HepG2 (cell line): ENCODE results near the gene MED25. TPM values are rescaled to one million over a fixed set of nuclear protein-coding genes. Genes with fewer than 3 reads are reported as not detected.

ENCODE experiments used
- ATAC-seq: fragments of 200-7000 bp; cut with Tn5 transposase; 3 replicates; pipeline ENCODE4 v1.9.1; 2020; ENCODE audit warnings: mild to moderate bottlenecking, moderate library complexity
- BruUV-seq: library from RNA; stranded (reverse); fragments of 400-500 nt; replicated peaks from 2 replicates; lab custom pipeline; 2021; lab: Mats Ljungman, UMichigan
- CTCF ChIA-PET: fragments of 300-600 bp; formaldehyde crosslinking; extraction: SDS; loops from one replicate; lab custom pipeline; 2021; ENCODE audit warnings: low total read pairs, inconsistent platforms, low intra/inter-chr PET ratio; lab: Yijun Ruan, JAX
- POLR2A ChIA-PET: fragments of 350-600 bp; sonication (Branson Sonifier 250); formaldehyde crosslinking; loops from one replicate; lab custom pipeline; 2020; ENCODE audit warnings: antibody characterized with exemption, inconsistent platforms; lab: Yijun Ruan, JAX
- DNase-seq: peaks from one replicate; pipeline ENCODE4 v3.0.0-alpha.2; 2015; ENCODE audit warnings: low spot score
- FAIRE-seq: peaks from 3 replicates; lab custom pipeline; 2011; peaks lifted over from hg19 to GRCh38; lab: Jason Lieb, UNC
- H2AFZ ChIP-seq: one replicate; pipeline ENCODE4 v1.6.1; 2011; ENCODE audit warnings: low read length, inconsistent platforms
- H3K27ac ChIP-seq: fragments of 300-600 bp; 3 replicates; pipeline ENCODE4 v1.8.0; 2011; ENCODE audit warnings: mixed run types, mild to moderate bottlenecking, mixed read lengths, low read length, inconsistent platforms; ENCODE audit not compliant: insufficient read depth; ENCODE audit errors: extremely low read length
- H3K27me3 ChIP-seq, 2 experiments: fragments of 200-600 bp in 1 of 2; 2 replicates in 1 of 2; 3 replicates in 1 of 2; pipeline versions ENCODE4 v1.6.0 to v1.8.0; 2011; ENCODE audit warnings: low read length in 2 of 2, mild to moderate bottlenecking in 2 of 2, moderate library complexity in 2 of 2, inconsistent platforms in 1 of 2; ENCODE audit not compliant: insufficient read depth in 2 of 2, control insufficient read depth in 1 of 2
- H3K36me3 ChIP-seq, 2 experiments: fragments of 200-600 bp in 1 of 2; replicated peaks in 1 of 2; 2 replicates in 1 of 2; 3 replicates in 1 of 2; pipeline versions ENCODE4 v1.5.1 to v1.8.0; 2011; ENCODE audit warnings: low read length in 2 of 2, inconsistent platforms in 1 of 2; ENCODE audit not compliant: insufficient read depth in 2 of 2, control insufficient read depth in 1 of 2
- H3K4me1 ChIP-seq: 2 replicates; pipeline ENCODE4 v1.5.1; 2012; ENCODE audit warnings: low read length, inconsistent platforms; ENCODE audit not compliant: insufficient read depth
- H3K4me2 ChIP-seq: 2 replicates; pipeline ENCODE4 v1.6.0; 2011; ENCODE audit warnings: low read depth, low read length, inconsistent platforms
- H3K4me3 ChIP-seq, 3 experiments: fragments of 200-600 bp in 1 of 3; sonication (generic), shearing (Covaris generic) in 1 of 3; replicated peaks in 1 of 3; 2 replicates each; pipeline ENCODE4 v1.5.1; 2011 to 2016; ENCODE audit warnings: low read length in 3 of 3, inconsistent platforms in 2 of 3, low read depth in 2 of 3, mild to moderate bottlenecking in 2 of 3, control low read depth in 1 of 3, mixed read lengths in 1 of 3; ENCODE audit not compliant: insufficient read depth in 1 of 3
- H3K79me2 ChIP-seq: one replicate; pipeline ENCODE4 v1.6.1; 2011; ENCODE audit warnings: low read length, inconsistent platforms; ENCODE audit not compliant: insufficient read depth
- H3K9ac ChIP-seq: 2 replicates; pipeline ENCODE4 v1.6.0; 2011; ENCODE audit warnings: mild to moderate bottlenecking, low read depth, low read length, inconsistent platforms; ENCODE audit not compliant: insufficient read depth
- H3K9me3 ChIP-seq: 2 replicates; pipeline ENCODE4 v1.5.1; 2012; ENCODE audit warnings: mild to moderate bottlenecking, low read length
- H4K20me1 ChIP-seq: 2 replicates; pipeline ENCODE4 v1.6.0; 2011; ENCODE audit warnings: inconsistent platforms, mild to moderate bottlenecking, low read length, moderate library complexity; ENCODE audit not compliant: insufficient read depth
- ARHGAP35 ChIP-seq: sonication (generic); formaldehyde crosslinking; IDR thresholded peaks from 2 replicates; pipeline ENCODE4 v1.9.0; 2022; ENCODE audit warnings: mild to moderate bottlenecking, inconsistent platforms, moderate library complexity, missing genetic modification reagents, borderline replicate concordance
- HNRNPK ChIP-seq: fragments of 200-400 bp; formaldehyde crosslinking; IDR thresholded peaks from 2 replicates; pipeline ENCODE4 v1.6.1; 2018; ENCODE audit warnings: low read length, low read depth, moderate library complexity, mild to moderate bottlenecking; ENCODE audit not compliant: poor library complexity, severe bottlenecking
- MED1 ChIP-seq: sonication (generic); formaldehyde crosslinking; IDR thresholded peaks from 2 replicates; pipeline ENCODE4 v1.4.0; 2020; ENCODE audit warnings: missing genetic modification reagents
- MTF2 ChIP-seq: sonication (generic); formaldehyde crosslinking; IDR thresholded peaks from 2 replicates; pipeline ENCODE4 v1.5.0; 2020; ENCODE audit warnings: missing genetic modification reagents, borderline replicate concordance
- PHB2 ChIP-seq: fragments of 450-650 bp; IDR thresholded peaks from 2 replicates; pipeline ENCODE4 v1.6.1; 2018; ENCODE audit not compliant: partially characterized antibody
- PHF5A ChIP-seq: IDR thresholded peaks from one replicate; pipeline ENCODE4 v1.6.1; 2018; ENCODE audit warnings: low read depth, missing genetic modification reagents; ENCODE audit not compliant: unreplicated experiment
- POLR2AphosphoS5 ChIP-seq: IDR thresholded peaks from 2 replicates; pipeline ENCODE4 v1.6.1; 2012; ENCODE audit warnings: low read depth, low read length
- THYN1 ChIP-seq: sonication (generic); formaldehyde crosslinking; IDR thresholded peaks from 2 replicates; pipeline ENCODE4 v1.8.1; 2023; ENCODE audit warnings: low read depth, mild to moderate bottlenecking, moderate library complexity, missing genetic modification reagents, borderline replicate concordance
- ZNF282 ChIP-seq: fragments of 450-650 bp; IDR thresholded peaks from 2 replicates; pipeline ENCODE4 v1.6.1; 2018; ENCODE audit not compliant: partially characterized antibody
- ZSCAN20 ChIP-seq: sonication (generic); formaldehyde crosslinking; IDR thresholded peaks from 2 replicates; pipeline ENCODE4 v1.4.0; 2020; ENCODE audit warnings: missing genetic modification reagents, mild to moderate bottlenecking, borderline replicate concordance
- WGBS: methylation state at CpG from one replicate; pipeline ENCODE4 v1.1.6; 2017; ENCODE audit warnings: low lambda C conversion rate; 5-methylcytosine and 5-hydroxymethylcytosine counted together
- in situ Hi-C: cut with HindIII; loops from 2 replicates; pipeline ENCODE4 v1.10.0; 2017; ENCODE audit warnings: low pct_unique_long_range_greater_than_20kb; ENCODE audit not compliant: extremely low pct_ligation_motif_present
- intact Hi-C: fragments of 100-400 bp; cut with micrococcal nuclease; formaldehyde crosslinking; loops from one replicate; pipeline ENCODE4 v1.10.0; 2022; ENCODE audit not compliant: unreplicated experiment
- polyA plus RNA-seq, 8 experiments: library from polyadenylated mRNA; depleted of rRNA in 3 of 8; stranded (reverse) in 7 of 8; unstranded in 1 of 8; fragments of >200 nt; fragmentation: Illumina TruSeq in 4 of 8; extraction: Trizol in 4 of 8; gene quantifications; 2 replicates each; pipeline versions ENCODE4 v1.2.1 to v1.2.3, GENCODE V29; 2011 to 2016; ENCODE audit warnings: low read depth in 4 of 8, missing spikeins in 1 of 8, mixed read lengths in 1 of 8; ENCODE audit not compliant: insufficient read depth in 1 of 8
- total RNA-seq, 5 experiments: library from RNA; depleted of rRNA; stranded (reverse); fragments of >200 nt; fragmentation: Illumina TruSeq; extraction: Trizol; gene quantifications; 2 replicates each; pipeline ENCODE4 v1.2.3, GENCODE V29; 2016; ENCODE audit warnings: low read depth in 1 of 5

Gene MED25
- total and polyA plus RNA-seq, 2 of the 13 experiments (the other 11 are each of a cell fraction or from before 2014, with no cell fraction given) = 11.1 to 15.1 TPM

DNA sequence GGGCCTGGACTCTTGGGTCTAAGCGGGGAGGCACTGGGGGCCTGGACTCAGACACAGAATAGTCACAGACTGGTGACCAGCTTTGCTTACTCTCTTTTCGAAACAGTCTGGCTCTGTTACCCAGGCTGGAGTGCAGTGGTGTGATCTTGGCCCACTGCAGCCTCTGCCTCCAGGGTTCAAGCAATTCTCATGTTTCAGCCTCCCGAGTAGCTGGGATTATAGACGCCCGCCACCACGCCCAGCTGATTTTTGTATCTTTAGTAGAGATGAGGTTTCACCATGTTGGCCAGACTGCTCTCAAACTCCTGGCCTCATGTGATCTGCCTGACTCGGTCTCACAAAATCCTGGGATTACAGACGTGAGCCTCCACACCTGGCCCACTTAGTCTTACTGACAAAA, 11.1 kb downstream of the MED25 start (continued):
- no peak for TF ChIP-seq ZSCAN20 (CRISPR knock-in tag)
- TF ChIP-seq ZNF282 = no peak

DNA sequence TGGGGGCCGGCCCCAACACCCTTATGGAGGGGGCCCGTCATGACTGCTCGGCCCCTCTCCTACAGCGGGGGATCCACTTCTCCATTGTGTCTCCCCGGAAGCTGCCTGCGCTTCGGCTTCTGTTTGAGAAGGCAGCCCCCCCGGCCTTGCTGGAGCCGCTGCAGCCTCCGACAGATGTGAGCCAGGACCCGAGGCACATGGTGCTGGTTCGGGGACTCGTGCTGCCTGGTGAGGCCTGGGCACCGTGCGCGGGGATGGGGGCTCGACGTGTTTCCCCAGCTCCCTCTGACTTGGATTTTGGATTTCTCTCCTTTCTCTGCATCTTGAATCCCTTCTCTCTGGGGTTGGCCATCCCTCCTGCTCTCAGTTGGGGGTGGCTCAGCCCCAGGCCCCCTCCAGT, 11.6 kb downstream of the MED25 start:
- DNase-seq = no peak
- POLR2A ChIA-PET = no interaction called here
- no peaks in the 10 kb centered on the region for H3K9me3 ChIP-seq
- no TSS peak for BruUV-seq
- H3K79me2 ChIP-seq = no peaks in the 10 kb centered on the region
- H3K27ac ChIP-seq = no peak overlapping the region
- intact Hi-C loops = no loop called here
- WGBS = 95% methylated on average over 11 of the region's 18 CpGs
- no peaks in the 10 kb centered on the region for H4K20me1 ChIP-seq
- in situ Hi-C loops = no loop called here
- H3K4me2 ChIP-seq = no peak overlapping the region
- no peak for FAIRE-seq
- H3K36me3 ChIP-seq = peaks cover 21 to 50% of the 10 kb centered on the region in 2 experiments
- no peak for ATAC-seq
- no peaks in the 10 kb centered on the region for H3K27me3 ChIP-seq
- no peak overlapping the region for H3K9ac ChIP-seq
- no peak overlapping the region for H3K4me3 ChIP-seq
- no peak overlapping the region for H2AFZ ChIP-seq
- H3K4me1 ChIP-seq = no peaks in the 10 kb centered on the region
- TF ChIP-seq PHF5A (CRISPR knock-in tag) (no peak), MED1 (CRISPR knock-in tag) (no peak), THYN1 (CRISPR knock-in tag) (no peak), POLR2AphosphoS5 (no peak), PHB2 (no peak), ARHGAP35 (no peak), MTF2 (no peak), HNRNPK (no peak)
- TF ChIP-seq, all 625 proteins: peak for 0
- CTCF ChIA-PET = no interaction called here
